HG03039 (cell line): ENCODE results near the gene SEMA4B.
A peak's percentile ranks its signal among the peaks of the same experiment; 100 is the strongest.
"Not testable (repeated sequence)": the region's sequence is repeated elsewhere in the genome, so short reads cannot be mapped to it uniquely, and the experiment has no call there.

Experiments used
- ATAC-seq: cut with Tn5 transposase; IDR thresholded peaks from one replicate; pipeline ENCODE4 v1.9.1; 2021; ENCODE audit warnings: mild to moderate bottlenecking, moderate library complexity; ENCODE audit not compliant: unreplicated experiment

Gene SEMA4B

GRCh38 chr15:90201130-90201943 lies at the start of gene SEMA4B:
Gene SEMA4B (plus strand): TSS chr15:90201330. CDS start chr15:90201579, 249 bp downstream.
- peak; percentile 67 for ATAC-seq

DNA sequence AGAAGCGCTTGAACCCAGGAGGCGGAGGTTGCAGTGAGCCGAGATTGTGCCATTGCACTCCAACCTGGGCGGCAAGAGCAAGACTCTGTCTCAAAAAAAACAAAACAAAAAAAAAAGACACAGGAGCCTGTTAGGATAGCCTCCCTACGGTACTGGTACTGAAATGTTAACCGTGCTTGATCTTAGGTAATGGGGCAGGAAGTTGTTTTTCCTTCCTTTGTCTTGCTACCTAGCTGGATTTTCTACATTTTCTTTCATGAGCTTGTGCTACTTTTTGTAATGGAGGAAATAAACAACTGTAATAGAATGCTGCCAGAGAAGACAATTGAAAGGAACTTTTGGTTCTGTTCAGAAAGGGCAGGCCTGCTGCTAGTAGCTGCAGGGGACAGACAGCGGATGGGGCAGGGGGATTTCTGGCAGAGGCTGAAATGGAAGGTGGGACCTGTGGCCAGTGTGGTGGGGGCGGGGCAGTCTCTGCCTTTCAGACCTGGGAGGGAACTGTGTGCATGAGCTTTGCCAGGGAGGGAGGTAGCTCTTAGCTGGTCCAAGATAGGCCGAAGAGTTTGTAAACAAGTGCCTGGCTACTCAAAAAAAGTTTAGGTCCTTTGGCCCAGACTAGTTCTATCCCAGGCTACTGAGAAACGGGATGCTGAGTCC lies 49.0 kb upstream of the SEMA4B start:
- no peak for ATAC-seq

- ATAC-seq: no peak
These were observed 47.5 kb upstream of the SEMA4B start for GRCh38 chr15:90153658-90154057.

DNA sequence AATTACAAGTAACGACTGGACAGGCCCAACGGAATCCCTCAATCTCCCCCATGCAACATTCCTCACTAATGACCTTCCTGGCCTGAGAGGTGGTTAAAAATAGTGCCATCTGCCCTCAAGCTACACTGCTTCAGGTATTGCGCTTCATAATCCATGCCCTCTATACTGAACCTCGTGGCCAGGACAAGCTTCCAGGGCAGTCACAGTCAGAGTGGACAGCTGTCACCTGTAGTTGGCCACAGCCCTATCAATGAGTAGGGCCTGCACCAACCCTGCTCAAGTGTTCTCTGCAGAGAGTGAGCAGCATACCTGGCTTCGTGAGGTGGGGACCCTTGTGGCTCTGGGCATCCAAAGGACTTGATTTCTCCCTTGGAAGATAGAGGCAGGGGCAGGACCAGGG lies 46.9 kb upstream of the SEMA4B start:
- no peak for ATAC-seq

DNA sequence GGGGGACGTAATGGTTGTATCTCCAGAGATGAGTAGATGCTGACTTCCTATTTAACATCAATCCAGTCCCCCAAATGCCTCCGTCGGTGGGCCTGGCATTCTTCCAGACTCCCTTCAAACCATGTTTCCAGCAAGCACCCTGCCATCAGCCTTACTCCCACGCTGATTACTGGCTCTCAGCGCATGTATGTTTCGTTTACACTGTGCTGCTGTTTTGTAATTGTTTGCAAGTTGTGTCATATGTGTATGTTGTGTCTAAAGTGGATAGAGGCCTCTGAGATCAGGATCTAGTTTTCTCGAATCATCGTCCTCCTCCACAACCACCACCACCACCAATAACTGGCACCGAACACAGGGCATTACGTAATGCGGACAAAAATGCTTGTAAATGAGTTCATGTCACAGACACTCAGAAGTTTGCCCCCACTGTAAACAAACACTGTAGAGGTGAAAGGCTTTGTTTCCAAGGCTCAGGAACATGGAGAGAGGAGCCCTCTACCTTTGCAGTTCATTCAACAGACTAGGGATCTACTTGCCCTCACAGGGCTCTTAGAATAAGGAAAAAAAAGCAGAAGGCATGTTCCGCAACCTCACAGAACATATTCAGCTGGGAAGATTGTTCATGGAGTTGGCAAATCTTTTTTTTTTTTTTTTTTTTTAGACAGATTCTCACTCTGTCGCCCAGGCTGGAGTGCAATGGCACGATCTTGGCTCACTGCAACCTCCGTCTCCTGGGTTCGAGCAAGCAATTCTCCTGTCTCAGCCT lies 46.1 kb upstream of the SEMA4B start:
- no peak for ATAC-seq

DNA sequence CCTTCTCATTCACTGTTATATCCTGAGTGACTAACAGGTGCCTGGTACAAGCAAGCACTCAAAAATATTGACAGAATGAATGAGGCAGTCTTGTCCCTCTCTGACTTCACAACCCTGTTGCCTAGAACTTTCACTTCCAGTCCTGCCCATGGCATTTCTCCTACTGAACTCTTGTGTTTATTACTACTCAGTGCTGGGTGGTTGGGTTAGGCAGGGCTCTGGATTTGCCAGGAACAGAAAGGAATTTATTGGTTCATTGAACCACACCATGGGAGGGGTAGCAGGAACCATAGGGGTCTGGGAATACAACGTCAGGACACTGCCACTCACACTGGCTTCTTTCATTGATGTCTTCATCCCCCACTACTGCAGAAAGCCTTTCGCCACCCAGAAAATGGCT lies 41.9 kb upstream of the SEMA4B start:
- ATAC-seq: no peak

GRCh38 chr15:90160781-90161727 lies 40.1 kb upstream of the SEMA4B start:
- ATAC-seq: no peak

DNA sequence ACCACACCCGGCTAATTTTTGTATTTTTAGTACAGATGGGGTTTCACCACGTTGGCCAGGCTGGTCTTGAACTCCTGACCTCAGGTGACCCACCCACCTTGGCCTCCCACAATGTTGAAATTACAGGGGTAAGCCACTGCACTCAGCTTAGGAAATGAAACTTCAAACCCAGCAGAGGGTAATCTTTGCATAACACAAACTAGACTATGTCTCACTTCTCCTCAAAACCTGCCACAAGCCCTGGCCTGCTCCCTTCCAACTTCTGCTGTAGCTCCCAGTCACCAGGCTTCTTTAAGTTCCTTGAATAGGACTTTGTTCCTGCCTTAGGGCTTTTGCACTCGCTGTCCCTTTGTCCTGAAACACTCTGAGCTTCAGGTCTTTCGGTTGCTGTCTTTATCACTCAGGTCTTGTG lies 39.2 kb upstream of the SEMA4B start:
- peak; percentile 60 for ATAC-seq

DNA sequence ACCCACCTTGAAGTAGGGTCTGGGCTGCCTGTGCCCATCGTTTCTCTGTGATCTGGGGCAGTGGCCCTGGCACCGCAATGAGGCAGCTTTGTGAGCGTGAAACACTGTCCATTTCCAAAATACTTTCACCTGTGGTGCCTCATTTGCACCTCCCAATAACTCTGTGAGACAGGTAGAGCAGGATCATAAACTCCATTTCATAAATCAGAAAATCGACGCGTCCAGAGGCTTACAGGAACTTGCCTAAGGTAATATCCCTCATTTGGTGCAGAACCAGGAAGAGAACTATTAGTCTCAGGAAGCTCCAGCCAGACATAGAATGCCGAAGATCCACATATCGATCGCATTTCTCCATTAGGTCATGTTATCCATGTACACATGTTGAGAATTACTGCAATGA lies 38.2 kb upstream of the SEMA4B start:
- ATAC-seq: no peak

DNA sequence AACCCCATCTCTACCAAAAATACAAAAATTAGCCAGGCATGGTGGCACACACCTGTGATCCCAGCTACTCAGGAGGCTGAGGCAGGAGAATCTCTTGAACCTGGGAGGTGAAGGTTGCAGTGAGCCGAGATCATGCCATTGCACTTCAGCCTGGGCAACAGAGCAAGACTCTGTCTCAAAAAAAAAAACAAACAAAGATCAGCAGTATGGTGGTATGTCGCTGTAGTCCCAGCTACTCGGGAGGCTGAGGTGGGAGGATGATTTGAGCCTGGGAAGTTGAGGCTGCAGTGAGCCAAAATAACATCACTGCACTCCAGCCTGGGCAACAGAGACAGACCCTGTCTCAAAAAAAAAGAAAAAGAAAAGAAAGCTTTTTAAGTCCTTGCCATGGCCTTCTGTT lies 36.9 kb upstream of the SEMA4B start:
- ATAC-seq: not testable (repeated sequence)

GRCh38 chr15:90165157-90165556 lies 36.0 kb upstream of the SEMA4B start:
- no peak for ATAC-seq

- ATAC-seq: no peak
These were observed 35.3 kb upstream of the SEMA4B start for GRCh38 chr15:90165659-90166489.

- no peak for ATAC-seq
These were observed 34.0 kb upstream of the SEMA4B start for GRCh38 chr15:90167121-90167520.

- no peak for ATAC-seq
These were observed 29.5 kb upstream of the SEMA4B start for GRCh38 chr15:90171623-90172022.

GRCh38 chr15:90173372-90173771 lies 27.8 kb upstream of the SEMA4B start:
- ATAC-seq: no peak

DNA sequence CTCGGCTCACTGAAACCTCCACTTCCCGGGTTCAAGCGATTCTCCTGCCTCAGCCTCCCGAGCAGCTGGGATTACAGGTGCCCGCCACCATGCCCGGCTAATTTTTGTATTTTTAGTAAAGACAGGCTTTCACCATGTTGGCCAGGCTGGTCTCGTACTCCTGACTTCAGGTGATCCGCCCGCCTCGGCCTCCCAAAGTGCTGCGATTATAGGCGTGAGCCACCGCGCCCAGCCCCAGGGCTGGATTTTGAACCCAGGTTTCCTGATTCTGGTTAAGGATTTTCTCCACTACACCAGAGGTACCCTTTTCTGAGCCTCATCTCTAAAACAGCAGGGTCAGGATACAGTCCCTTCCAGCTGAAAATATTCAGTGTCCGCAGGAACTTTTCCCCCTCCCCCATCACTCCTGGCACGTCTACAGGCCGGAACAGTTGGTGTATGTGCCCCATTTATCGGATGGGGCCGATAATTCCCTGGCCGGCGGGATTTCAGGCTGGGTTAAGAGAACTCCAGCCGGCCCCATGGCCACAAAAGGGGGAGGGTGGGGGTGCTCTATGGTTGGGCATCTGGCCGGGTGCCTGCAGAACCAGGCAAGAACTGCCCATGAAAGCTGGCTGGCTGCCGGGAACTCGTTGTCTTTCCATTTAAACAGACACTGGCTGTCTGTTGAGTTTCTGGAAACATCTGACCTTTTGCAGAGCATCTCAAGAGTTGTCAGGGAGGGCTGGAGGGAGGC lies 26.8 kb upstream of the SEMA4B start:
- no peak for ATAC-seq

GRCh38 chr15:90177012-90177411 lies 24.1 kb upstream of the SEMA4B start:
- ATAC-seq: no peak

GRCh38 chr15:90178468-90179435 lies 22.4 kb upstream of the SEMA4B start:
- no peak for ATAC-seq
